ENCODE measurements around the gene VIPR2.

DNA sequence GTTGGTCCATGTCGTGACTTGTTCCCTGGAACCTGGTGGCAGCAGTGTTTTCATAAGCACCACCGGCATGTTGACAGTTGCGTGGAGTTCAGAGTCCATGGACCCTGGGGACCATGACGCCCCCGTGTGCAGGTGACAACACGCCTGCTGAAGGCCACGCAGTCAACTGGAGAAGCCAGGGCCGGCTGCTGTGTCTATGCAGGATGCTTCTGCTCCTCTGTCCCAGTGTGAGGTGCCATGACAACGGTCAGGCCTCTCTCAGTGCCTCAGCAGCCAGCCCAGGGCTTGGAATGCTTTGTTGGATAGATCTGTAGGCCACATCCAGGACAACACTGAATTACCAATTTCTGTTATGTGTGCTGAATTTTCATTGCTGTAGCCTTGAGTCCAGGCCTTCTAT, 10.7 kb upstream of the VIPR2 start:
- TF ChIP-seq POLR2AphosphoS5 (IDR thresholded peaks at IDR 0.05; ENCODE audit: low read depth, low read length) (no peak), POLR2A (IDR thresholded peaks at IDR 0.05; ENCODE audit: low read depth, low read length) (no peak), TAF1 (IDR thresholded peaks at IDR 0.05; ENCODE audit: low read depth, low read length) (no peak)
